ENCODE data around the gene ZNF583. TPM values are rescaled to one million over a fixed set of nuclear protein-coding genes. Genes with fewer than 3 reads are reported as not detected.

The ZNF583 gene
- total RNA-seq: 9.7 and 11.8 TPM in 2 replicates
- 4.8 and 7.4 TPM in 2 replicates for polyA plus RNA-seq

DNA sequence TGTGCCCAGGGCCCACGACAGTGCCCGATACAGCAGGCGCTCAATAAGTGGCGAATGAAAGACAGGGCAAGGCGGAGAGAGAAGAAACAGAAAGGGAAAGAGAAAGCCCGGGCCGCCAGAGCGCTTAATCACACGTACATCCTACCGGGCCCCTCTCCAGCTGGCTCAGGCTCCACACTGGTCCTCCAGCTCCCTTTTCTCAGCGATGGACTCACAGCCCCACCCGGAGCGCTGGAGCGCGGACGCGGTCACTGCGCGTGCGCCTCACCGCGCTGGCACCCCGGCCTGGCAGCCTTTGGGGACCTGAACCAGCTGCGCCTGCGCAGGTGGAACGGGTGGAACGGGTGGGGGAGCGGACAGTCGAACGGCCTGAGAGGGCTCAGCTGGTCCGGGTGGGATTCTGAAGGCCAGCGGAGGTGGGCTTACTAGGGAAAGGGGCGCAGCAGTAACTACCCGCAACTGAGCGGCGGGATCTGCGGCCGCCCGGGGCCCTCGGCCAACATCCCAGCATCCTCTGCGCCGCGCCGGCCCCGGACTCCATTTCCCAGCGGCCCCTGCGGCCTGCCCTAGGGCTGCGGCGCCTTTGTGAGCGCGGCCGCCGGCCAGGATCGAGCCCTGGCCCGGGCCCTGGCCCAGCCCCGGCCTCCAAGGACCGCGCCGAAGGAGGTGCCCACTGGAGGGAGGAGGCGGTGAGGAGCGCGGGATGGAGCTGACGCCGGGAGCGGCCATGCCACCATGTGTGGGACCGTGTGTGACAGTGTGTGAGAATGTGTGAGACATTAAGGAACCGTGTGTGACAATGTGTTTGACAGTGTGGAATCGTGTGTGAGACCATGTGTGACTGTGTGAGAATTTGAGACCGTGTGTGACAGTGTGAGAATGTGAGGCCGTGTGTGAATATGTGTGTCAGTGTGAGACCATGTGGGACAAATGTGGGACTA is at the start of gene ZNF583:
Gene ZNF583, plus strand, starts transcription at position 569 of the 941 bp plus-strand sequence. CDS start 2,783 bp downstream, outside the sequence.
- 1% methylated on average over 63 of the region's 70 CpGs for WGBS (ENCODE audit: low lambda C conversion rate, missing lambda C conversion rate)
- H3K9me2 ChIP-seq (replicated peaks; ENCODE audit: insufficient read depth): no peaks in the 10 kb centered on the region
- H3K79me2 ChIP-seq: peaks cover 24% of the 10 kb centered on the region
- peak; percentile 97 for DNase-seq (ENCODE audit: low spot score)
- H4K20me1 ChIP-seq (ENCODE audit: insufficient read depth, poor library complexity, severe bottlenecking): no peaks in the 10 kb centered on the region
- peaks cover 11% of the 10 kb centered on the region for H3K9me3 ChIP-seq (ENCODE audit: low read depth)
- peak within 1 kb of the TSS; percentile 51 for H3K4me3 ChIP-seq
- H3K36me3 ChIP-seq (replicated peaks; ENCODE audit: insufficient read depth, low read depth): no peaks in the 10 kb centered on the region
- TF ChIP-seq, protein P1, sequence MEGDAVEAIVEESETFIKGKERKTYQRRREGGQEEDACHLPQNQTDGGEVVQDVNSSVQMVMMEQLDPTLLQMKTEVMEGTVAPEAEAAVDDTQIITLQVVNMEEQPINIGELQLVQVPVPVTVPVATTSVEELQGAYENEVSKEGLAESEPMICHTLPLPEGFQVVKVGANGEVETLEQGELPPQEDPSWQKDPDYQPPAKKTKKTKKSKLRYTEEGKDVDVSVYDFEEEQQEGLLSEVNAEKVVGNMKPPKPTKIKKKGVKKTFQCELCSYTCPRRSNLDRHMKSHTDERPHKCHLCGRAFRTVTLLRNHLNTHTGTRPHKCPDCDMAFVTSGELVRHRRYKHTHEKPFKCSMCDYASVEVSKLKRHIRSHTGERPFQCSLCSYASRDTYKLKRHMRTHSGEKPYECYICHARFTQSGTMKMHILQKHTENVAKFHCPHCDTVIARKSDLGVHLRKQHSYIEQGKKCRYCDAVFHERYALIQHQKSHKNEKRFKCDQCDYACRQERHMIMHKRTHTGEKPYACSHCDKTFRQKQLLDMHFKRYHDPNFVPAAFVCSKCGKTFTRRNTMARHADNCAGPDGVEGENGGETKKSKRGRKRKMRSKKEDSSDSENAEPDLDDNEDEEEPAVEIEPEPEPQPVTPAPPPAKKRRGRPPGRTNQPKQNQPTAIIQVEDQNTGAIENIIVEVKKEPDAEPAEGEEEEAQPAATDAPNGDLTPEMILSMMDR (IDR thresholded peaks at IDR 0.05; ENCODE audit: poor library complexity): no peak
- no peak for TF ChIP-seq EZH2 (IDR thresholded peaks at IDR 0.05; ENCODE audit: borderline replicate concordance)
- TF ChIP-seq EZH2phosphoT487 (IDR thresholded peaks at IDR 0.05; ENCODE audit: low read depth, severe bottlenecking, unreplicated experiment): no peak
- H3K27me3 ChIP-seq: no peaks in the 10 kb centered on the region
- H3K4me2 ChIP-seq: peak within 1 kb of the TSS; percentile 93
- no peaks in the 10 kb centered on the region for H3K4me1 ChIP-seq (ENCODE audit: insufficient read depth)
- peak within 1 kb of the TSS; percentile 100 for H2AFZ ChIP-seq
- H3K27ac ChIP-seq: peak within 1 kb of the TSS; percentile 95

DNA sequence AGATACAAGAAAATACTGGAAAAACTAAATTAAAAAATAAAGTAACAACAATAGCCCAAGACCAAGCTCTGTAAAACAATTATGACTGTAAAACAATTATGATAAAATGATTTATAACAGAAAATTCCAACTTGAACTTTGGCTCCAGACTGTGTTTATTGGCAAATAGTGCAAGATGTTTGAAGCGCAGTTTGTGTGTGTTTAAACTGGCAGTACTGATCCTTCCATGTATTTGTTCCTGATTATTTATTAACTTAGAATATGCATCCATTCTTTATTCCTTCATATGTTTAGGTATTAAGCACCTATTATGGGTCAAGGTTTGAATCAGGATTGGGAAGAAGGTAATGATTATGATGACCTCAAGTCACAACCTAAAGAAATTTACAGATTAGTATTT is 48.6 kb upstream of the ZNF583 start:
- Histone ChIP-seq H3K36me3 (replicated peaks; ENCODE audit: insufficient read depth, low read depth) (no peaks in the 10 kb centered on the region), H4K20me1 (ENCODE audit: insufficient read depth, poor library complexity, severe bottlenecking) (no peaks in the 10 kb centered on the region), H3K9me3 (ENCODE audit: low read depth) (no peaks in the 10 kb centered on the region), H3K9me2 (replicated peaks; ENCODE audit: insufficient read depth) (no peaks in the 10 kb centered on the region), H2AFZ (no peak overlapping the region), H3K27me3 (no peaks in the 10 kb centered on the region), H3K27ac (no peak overlapping the region), H3K4me2 (no peak overlapping the region), H3K4me3 (no peak overlapping the region), H3K4me1 (ENCODE audit: insufficient read depth) (no peaks in the 10 kb centered on the region), H3K79me2 (no peaks in the 10 kb centered on the region)
- no peak for DNase-seq (ENCODE audit: low spot score)
- WGBS (ENCODE audit: low lambda C conversion rate, missing lambda C conversion rate): 80% methylated on average over 1 of the region's 1 CpG
- TF ChIP-seq EZH2phosphoT487 (IDR thresholded peaks at IDR 0.05; ENCODE audit: low read depth, severe bottlenecking, unreplicated experiment) (no peak), EZH2 (IDR thresholded peaks at IDR 0.05; ENCODE audit: borderline replicate concordance) (no peak)
- TF ChIP-seq, protein P1 (IDR thresholded peaks at IDR 0.05; ENCODE audit: poor library complexity): no peak

DNA sequence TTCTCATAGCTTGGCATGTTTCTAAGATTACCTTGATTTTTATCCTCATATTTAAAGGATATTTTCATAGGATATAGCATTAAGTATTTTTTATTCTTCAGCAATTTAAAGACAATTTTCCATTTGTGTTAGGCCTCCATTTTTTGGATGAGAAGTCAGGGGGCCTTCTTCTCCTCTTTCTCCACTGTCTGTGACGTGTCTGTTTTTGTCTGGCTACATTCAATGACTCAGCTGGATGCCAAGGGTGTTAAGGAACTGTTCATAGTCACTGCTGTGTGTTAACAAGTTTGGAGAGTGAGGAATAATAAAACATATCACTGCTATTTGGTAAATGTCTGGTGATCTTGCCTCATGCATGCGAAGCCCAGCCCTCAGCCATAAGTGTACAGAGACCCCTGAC is 47.2 kb upstream of the ZNF583 start:
- Histone ChIP-seq H2AFZ (no peak overlapping the region), H3K4me3 (no peak overlapping the region), H3K79me2 (no peaks in the 10 kb centered on the region), H3K9me3 (ENCODE audit: low read depth) (no peaks in the 10 kb centered on the region), H4K20me1 (ENCODE audit: insufficient read depth, poor library complexity, severe bottlenecking) (no peaks in the 10 kb centered on the region), H3K27ac (no peak overlapping the region), H3K36me3 (replicated peaks; ENCODE audit: insufficient read depth, low read depth) (no peaks in the 10 kb centered on the region), H3K4me2 (no peak overlapping the region), H3K9me2 (replicated peaks; ENCODE audit: insufficient read depth) (no peaks in the 10 kb centered on the region), H3K4me1 (ENCODE audit: insufficient read depth) (no peaks in the 10 kb centered on the region), H3K27me3 (no peaks in the 10 kb centered on the region)
- WGBS (ENCODE audit: low lambda C conversion rate, missing lambda C conversion rate): 72% methylated on average over 2 of the region's 2 CpGs
- DNase-seq (ENCODE audit: low spot score): no peak
- no peak for TF ChIP-seq EZH2phosphoT487 (IDR thresholded peaks at IDR 0.05; ENCODE audit: low read depth, severe bottlenecking, unreplicated experiment)

DNA sequence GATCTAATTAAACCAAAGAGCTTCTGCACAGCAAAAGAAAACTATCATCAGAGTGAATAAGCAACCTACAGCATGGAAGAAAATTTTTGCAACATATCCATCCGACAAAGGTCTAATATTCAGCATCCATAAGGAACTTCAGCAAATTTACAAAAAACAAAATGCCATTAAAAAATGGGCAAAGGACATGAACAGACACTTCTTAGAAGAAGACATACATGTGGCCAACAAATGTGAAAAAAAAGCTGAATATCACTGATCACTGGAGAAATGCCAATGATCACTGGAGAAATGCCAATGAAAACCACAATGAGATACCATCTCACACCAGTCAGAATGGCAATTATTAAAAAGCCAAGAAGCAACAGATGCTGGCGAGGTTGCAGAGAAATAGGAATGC is 43.3 kb upstream of the ZNF583 start:
- Histone ChIP-seq H3K27me3 (no peaks in the 10 kb centered on the region), H3K9me3 (ENCODE audit: low read depth) (no peaks in the 10 kb centered on the region), H4K20me1 (ENCODE audit: insufficient read depth, poor library complexity, severe bottlenecking) (no peaks in the 10 kb centered on the region), H3K27ac (no peak overlapping the region), H3K79me2 (no peaks in the 10 kb centered on the region), H2AFZ (no peak overlapping the region), H3K4me2 (no peak overlapping the region), H3K4me1 (ENCODE audit: insufficient read depth) (no peaks in the 10 kb centered on the region), H3K9me2 (replicated peaks; ENCODE audit: insufficient read depth) (no peaks in the 10 kb centered on the region), H3K36me3 (replicated peaks; ENCODE audit: insufficient read depth, low read depth) (no peaks in the 10 kb centered on the region), H3K4me3 (no peak overlapping the region)
- WGBS (ENCODE audit: low lambda C conversion rate, missing lambda C conversion rate): 83% methylated on average over 2 of the region's 2 CpGs
- no peak for DNase-seq (ENCODE audit: low spot score)
- TF ChIP-seq EZH2 (IDR thresholded peaks at IDR 0.05; ENCODE audit: borderline replicate concordance) (no peak), EZH2phosphoT487 (IDR thresholded peaks at IDR 0.05; ENCODE audit: low read depth, severe bottlenecking, unreplicated experiment) (no peak)
- TF ChIP-seq, protein P1 (IDR thresholded peaks at IDR 0.05; ENCODE audit: poor library complexity): no peak

Measured in hepatocyte (in vitro differentiated cells).